ENCODE measurements around the gene FHIP2A. TPM values are rescaled to one million over a fixed set of nuclear protein-coding genes. Genes with fewer than 3 reads are reported as not detected.
"Not testable (repeated sequence)": the region's sequence is repeated elsewhere in the genome, so short reads cannot be mapped to it uniquely, and the experiment has no call there.

FHIP2A gene
- total RNA-seq, 4 donors from 2014 or later = 22.2 to 35.7 (median 30.1) TPM

GRCh38 chr10:114839901-114840300 is 18.3 kb downstream of the FHIP2A start:
- Histone ChIP-seq H3K9me3 (no peaks in the 10 kb centered on the region), H3K36me3 (peaks cover 0 to 93% of the 10 kb centered on the region in 2 donors), H3K27me3 (no peaks in the 10 kb centered on the region), H3K4me3 (no peak overlapping the region), H3K27ac (no peak overlapping the region), H3K4me1 (no peaks in the 10 kb centered on the region)
- ATAC-seq (no peak), DNase-seq (no peak)
- in situ Hi-C loops (cut with MboI; ENCODE audit: low sequenced_read_pairs in 4 of 4) = no loop called here
- intact Hi-C loops (cut with DNase I; ENCODE audit: low total_unique reads) = no loop called here
- TF ChIP-seq POLR2A (IDR thresholded peaks at IDR 0.05) (no peak), CTCF (IDR thresholded peaks at IDR 0.05 in 4 of 5, conservative IDR thresholded peaks at IDR 0.05 in 1 of 5) (no peak)

- ATAC-seq (no peak), DNase-seq (no peak)
- no peak for TF ChIP-seq POLR2A (IDR thresholded peaks at IDR 0.05)
- TF ChIP-seq CTCF (IDR thresholded peaks at IDR 0.05 in 4 of 5, conservative IDR thresholded peaks at IDR 0.05 in 1 of 5) = no peak
- H3K36me3 ChIP-seq = peaks cover 3 to 97% of the 10 kb centered on the region in 2 donors
- intact Hi-C loops (cut with DNase I; ENCODE audit: low total_unique reads) = no loop called here
- H3K4me3 ChIP-seq = no peak overlapping the region
- in situ Hi-C loops (cut with MboI; ENCODE audit: low sequenced_read_pairs in 4 of 4) = no loop called here
- no peaks in the 10 kb centered on the region for H3K9me3 ChIP-seq
- H3K4me1 ChIP-seq = no peaks in the 10 kb centered on the region
- H3K27ac ChIP-seq = no peak overlapping the region
- H3K27me3 ChIP-seq = no peaks in the 10 kb centered on the region
Measured at GRCh38 chr10:114845978-114846693, 24.6 kb downstream of the FHIP2A start.

GRCh38 chr10:114847517-114847916 is 25.9 kb downstream of the FHIP2A start:
- H3K4me3 ChIP-seq; in situ Hi-C loops (cut with MboI; ENCODE audit: low sequenced_read_pairs in 4 of 4); DNase-seq; H3K27me3 ChIP-seq; H3K4me1 ChIP-seq; H3K9me3 ChIP-seq; H3K27ac ChIP-seq; ATAC-seq; intact Hi-C loops (cut with DNase I; ENCODE audit: low total_unique reads): not testable (repeated sequence)
- H3K36me3 ChIP-seq = peaks cover 3 to 98% of the 10 kb centered on the region in 2 donors

GRCh38 chr10:114849674-114850073 is 28.1 kb downstream of the FHIP2A start:
- Histone ChIP-seq H3K4me1 (no peaks in the 10 kb centered on the region), H3K36me3 (peaks cover 3 to 97% of the 10 kb centered on the region in 2 donors), H3K4me3 (no peak overlapping the region), H3K27me3 (no peaks in the 10 kb centered on the region), H3K9me3 (no peaks in the 10 kb centered on the region), H3K27ac (no peak overlapping the region)
- DNase-seq (no peak), ATAC-seq (no peak)
- in situ Hi-C loops (cut with MboI; ENCODE audit: low sequenced_read_pairs in 4 of 4) (no loop called here), intact Hi-C loops (cut with DNase I; ENCODE audit: low total_unique reads) (no loop called here)
- no peak for TF ChIP-seq POLR2A (IDR thresholded peaks at IDR 0.05)
- no peak for TF ChIP-seq CTCF (IDR thresholded peaks at IDR 0.05 in 4 of 5, conservative IDR thresholded peaks at IDR 0.05 in 1 of 5)

- Histone ChIP-seq H3K4me1 (no peaks in the 10 kb centered on the region), H3K27me3 (no peaks in the 10 kb centered on the region), H3K27ac (no peak overlapping the region), H3K9me3 (no peaks in the 10 kb centered on the region), H3K36me3 (peaks cover 3 to 97% of the 10 kb centered on the region in 2 donors), H3K4me3 (no peak overlapping the region)
- no peak for DNase-seq
- no peak for ATAC-seq
- TF ChIP-seq CTCF (IDR thresholded peaks at IDR 0.05 in 4 of 5, conservative IDR thresholded peaks at IDR 0.05 in 1 of 5) (no peak), POLR2A (IDR thresholded peaks at IDR 0.05) (no peak)
- in situ Hi-C loops (cut with MboI; ENCODE audit: low sequenced_read_pairs in 4 of 4) = no loop called here
- intact Hi-C loops (cut with DNase I; ENCODE audit: low total_unique reads) = no loop called here
Measured at GRCh38 chr10:114850126-114850525, 28.5 kb downstream of the FHIP2A start.
